Fibroblast of lung (primary cell): ENCODE results near the gene RCAN3.
"Not testable (repeated sequence)": the region's sequence is repeated elsewhere in the genome, so short reads cannot be mapped to it uniquely, and the experiment has no call there.

Source experiments
- EZH2 ChIP-seq: IDR thresholded peaks from 2 replicates; pipeline ENCODE4 v1.5.1; 2012; ENCODE audit warnings: low read length, control low read depth, mild to moderate bottlenecking; ENCODE audit errors: missing control alignments
- TF ChIP-seq, protein P1 (sequence below), 2 donors: IDR thresholded peaks in 1 of 2; conservative IDR thresholded peaks in 1 of 2; 1 replicate in 1 of 2; 2 replicates in 1 of 2; pipeline ENCODE4 v1.5.1; 2011 to 2012; ENCODE audit warnings: low read length in 2 of 2, control low read depth in 1 of 2, inconsistent platforms in 1 of 2, low read depth in 1 of 2, mild to moderate bottlenecking in 1 of 2

DNA sequence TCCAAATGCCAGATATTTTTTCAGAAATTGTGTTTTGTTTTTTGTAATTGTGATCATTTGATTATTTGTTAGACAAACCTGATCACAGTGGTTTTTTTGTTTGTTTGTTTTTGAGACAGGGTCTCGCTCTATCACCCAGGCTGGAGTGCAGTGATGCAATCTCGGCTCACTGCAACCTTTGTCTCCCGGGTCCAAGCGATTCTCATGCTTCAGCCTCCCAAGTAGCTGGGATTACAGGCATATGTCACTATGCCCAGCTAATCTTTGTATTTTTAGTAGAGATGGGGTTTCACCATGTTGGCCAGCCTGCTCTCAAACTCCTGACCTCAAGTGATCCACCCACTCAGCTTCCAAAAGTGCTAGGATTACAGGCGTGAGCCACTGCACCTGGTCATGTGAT, 46.6 kb downstream of the RCAN3 start:
- TF ChIP-seq, protein P1, sequence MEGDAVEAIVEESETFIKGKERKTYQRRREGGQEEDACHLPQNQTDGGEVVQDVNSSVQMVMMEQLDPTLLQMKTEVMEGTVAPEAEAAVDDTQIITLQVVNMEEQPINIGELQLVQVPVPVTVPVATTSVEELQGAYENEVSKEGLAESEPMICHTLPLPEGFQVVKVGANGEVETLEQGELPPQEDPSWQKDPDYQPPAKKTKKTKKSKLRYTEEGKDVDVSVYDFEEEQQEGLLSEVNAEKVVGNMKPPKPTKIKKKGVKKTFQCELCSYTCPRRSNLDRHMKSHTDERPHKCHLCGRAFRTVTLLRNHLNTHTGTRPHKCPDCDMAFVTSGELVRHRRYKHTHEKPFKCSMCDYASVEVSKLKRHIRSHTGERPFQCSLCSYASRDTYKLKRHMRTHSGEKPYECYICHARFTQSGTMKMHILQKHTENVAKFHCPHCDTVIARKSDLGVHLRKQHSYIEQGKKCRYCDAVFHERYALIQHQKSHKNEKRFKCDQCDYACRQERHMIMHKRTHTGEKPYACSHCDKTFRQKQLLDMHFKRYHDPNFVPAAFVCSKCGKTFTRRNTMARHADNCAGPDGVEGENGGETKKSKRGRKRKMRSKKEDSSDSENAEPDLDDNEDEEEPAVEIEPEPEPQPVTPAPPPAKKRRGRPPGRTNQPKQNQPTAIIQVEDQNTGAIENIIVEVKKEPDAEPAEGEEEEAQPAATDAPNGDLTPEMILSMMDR (conservative IDR thresholded peaks at IDR 0.05 in 1 of 2, IDR thresholded peaks at IDR 0.05 in 1 of 2; ENCODE audit: low read depth in 1 of 2, low read length in 2 of 2) = not testable (repeated sequence)
- not testable (repeated sequence) for TF ChIP-seq EZH2
